ENCODE data around the gene PSMB7.

The PSMB7 gene

GRCh38 chr9:124327491-124327890 lies 87.8 kb downstream of the PSMB7 start:
- Mint-ChIP-seq H3K4me1 (no peaks in the 10 kb centered on the region), H3K27me3 (no peaks in the 10 kb centered on the region), H3K27ac (peak overlapping the region in 1 of 2 donors; percentile 19), H3K4me3 (no peak overlapping the region), H3K9me3 (no peaks in the 10 kb centered on the region)
- no peak for ATAC-seq
- DNase-seq: no peak

DNA sequence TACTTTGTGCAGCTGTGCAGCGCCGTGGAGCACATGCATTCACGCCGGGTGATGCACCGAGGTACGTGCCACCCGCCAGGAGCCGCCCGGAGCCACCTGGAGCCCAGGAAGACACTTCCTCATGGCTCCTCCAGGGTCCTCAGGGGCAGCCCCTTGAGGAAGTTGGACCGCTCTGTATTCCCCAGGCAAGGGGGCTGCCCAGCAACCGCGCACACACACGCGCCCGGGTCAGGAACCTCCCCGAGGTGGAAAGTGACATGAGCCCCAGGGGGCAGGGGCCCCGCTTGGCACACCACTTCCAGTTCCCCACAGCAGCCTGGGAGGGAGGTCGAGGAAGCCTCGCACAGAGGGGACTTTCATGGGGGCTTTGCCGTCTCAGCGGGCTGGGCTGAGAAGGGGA lies 88.9 kb downstream of the PSMB7 start:
- H3K27me3 Mint-ChIP-seq: no peaks in the 10 kb centered on the region
- no peak overlapping the region for H3K4me3 Mint-ChIP-seq

GRCh38 chr9:124325816-124326215 lies 89.4 kb downstream of the PSMB7 start:
- H3K4me3 Mint-ChIP-seq: no peak overlapping the region
- H3K27ac Mint-ChIP-seq: no peak overlapping the region
- no peak for ATAC-seq
- no peaks in the 10 kb centered on the region for H3K27me3 Mint-ChIP-seq
- no peaks in the 10 kb centered on the region for H3K9me3 Mint-ChIP-seq
- no peak for DNase-seq
- no peaks in the 10 kb centered on the region for H3K4me1 Mint-ChIP-seq

More for the DNA sequence above, 88.9 kb downstream of the PSMB7 start:
- ATAC-seq: no peak
- H3K27ac Mint-ChIP-seq: no peak overlapping the region
- H3K9me3 Mint-ChIP-seq: no peaks in the 10 kb centered on the region
- no peak for DNase-seq
- H3K4me1 Mint-ChIP-seq: no peaks in the 10 kb centered on the region

DNA sequence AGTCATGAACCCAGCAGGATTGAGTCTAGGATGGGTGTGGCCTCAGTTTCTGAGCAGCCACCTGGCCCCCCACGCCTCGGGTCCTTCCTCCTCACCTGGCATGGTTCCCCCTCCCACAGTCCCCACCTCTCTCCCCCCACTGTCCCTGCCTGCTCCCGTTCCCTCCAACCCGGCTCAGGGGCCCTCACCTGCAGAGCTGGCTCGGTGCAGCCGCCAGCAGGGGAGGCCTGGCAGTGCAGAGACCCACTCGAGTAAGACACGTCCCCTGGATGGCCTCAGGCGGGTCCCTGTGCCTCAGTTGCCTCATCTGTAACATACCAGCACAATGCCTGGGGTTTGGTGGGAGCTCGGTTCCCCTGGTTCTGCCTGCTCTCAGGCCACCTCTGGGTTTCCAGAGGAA lies 91.3 kb downstream of the PSMB7 start:
- Mint-ChIP-seq H3K4me3 (no peak overlapping the region), H3K4me1 (no peaks in the 10 kb centered on the region), H3K9me3 (no peaks in the 10 kb centered on the region), H3K27ac (no peak overlapping the region), H3K27me3 (no peaks in the 10 kb centered on the region)
- DNase-seq: no peak
- ATAC-seq: no peak

DNA sequence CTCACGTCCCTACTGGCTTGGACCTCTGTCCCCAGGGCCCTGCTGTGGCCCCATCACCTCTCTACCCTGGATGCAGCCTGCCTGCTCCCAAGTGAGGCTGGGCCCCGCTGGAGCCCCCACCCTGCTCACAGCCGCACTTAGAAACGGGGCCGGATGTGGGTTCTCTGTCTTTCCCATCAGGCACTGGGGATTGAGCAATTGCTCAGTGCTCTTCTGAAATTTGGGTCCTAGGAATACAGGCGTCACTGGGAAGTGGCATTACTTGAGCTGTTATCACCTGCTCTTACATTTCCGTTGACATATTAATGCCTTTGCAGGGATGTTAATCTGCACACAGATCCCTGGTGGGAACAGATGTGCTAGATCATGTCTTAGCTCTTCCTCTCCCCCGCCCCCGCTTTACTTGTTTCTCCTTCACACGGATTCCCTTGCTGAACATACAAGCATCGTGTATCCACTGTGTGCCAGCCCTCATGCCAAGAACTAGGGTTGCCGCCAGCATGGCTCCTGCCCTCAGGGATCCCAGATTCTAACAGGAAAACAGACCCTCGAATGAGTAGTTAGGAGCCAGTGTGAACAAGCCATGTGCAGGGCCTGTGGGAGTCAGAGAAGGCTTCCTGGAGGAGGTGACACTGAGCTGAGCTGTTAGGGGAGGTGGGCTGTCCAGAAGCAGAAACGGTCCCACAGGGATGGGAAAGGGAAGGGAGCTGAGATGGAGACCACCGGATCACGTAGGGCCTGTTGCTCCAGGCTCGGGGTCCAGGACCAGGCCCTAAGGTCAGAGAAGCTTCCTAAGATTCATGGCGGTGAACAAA lies 92.4 kb downstream of the PSMB7 start:
- DNase-seq: no peak
- H3K27ac Mint-ChIP-seq: no peak overlapping the region
- H3K4me1 Mint-ChIP-seq: no peaks in the 10 kb centered on the region
- H3K27me3 Mint-ChIP-seq: no peaks in the 10 kb centered on the region
- no peaks in the 10 kb centered on the region for H3K9me3 Mint-ChIP-seq
- no peak overlapping the region for H3K4me3 Mint-ChIP-seq
- ATAC-seq: no peak

DNA sequence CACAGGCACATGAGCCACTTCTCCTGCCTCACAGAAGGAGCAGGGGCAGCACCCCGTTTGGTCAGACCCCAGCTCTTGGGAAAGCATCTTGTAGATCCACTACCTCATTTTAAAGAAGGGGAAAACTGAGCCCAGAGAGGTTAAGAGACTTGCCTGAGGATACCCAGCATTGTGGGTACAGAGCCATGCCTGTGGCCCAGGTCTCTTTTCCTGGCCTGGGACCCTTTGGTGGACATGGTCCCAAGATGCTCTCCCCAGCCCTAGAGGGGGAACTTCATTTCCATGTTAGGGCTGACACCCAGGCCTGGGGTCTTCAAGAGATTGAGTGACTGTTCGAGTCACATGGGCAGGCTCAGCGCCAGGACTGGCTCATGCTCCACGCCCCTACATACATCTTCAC lies 93.3 kb downstream of the PSMB7 start:
- Mint-ChIP-seq H3K9me3 (no peaks in the 10 kb centered on the region), H3K27ac (peak overlapping the region in 1 of 2 donors; percentile 69), H3K4me3 (no peak overlapping the region), H3K27me3 (no peaks in the 10 kb centered on the region), H3K4me1 (no peaks in the 10 kb centered on the region)
- DNase-seq (no peak), ATAC-seq (no peak)

GRCh38 chr9:124321416-124321815 lies 93.8 kb downstream of the PSMB7 start:
- Mint-ChIP-seq H3K27ac (no peak overlapping the region), H3K4me3 (no peak overlapping the region)
- no peak for ATAC-seq

DNA sequence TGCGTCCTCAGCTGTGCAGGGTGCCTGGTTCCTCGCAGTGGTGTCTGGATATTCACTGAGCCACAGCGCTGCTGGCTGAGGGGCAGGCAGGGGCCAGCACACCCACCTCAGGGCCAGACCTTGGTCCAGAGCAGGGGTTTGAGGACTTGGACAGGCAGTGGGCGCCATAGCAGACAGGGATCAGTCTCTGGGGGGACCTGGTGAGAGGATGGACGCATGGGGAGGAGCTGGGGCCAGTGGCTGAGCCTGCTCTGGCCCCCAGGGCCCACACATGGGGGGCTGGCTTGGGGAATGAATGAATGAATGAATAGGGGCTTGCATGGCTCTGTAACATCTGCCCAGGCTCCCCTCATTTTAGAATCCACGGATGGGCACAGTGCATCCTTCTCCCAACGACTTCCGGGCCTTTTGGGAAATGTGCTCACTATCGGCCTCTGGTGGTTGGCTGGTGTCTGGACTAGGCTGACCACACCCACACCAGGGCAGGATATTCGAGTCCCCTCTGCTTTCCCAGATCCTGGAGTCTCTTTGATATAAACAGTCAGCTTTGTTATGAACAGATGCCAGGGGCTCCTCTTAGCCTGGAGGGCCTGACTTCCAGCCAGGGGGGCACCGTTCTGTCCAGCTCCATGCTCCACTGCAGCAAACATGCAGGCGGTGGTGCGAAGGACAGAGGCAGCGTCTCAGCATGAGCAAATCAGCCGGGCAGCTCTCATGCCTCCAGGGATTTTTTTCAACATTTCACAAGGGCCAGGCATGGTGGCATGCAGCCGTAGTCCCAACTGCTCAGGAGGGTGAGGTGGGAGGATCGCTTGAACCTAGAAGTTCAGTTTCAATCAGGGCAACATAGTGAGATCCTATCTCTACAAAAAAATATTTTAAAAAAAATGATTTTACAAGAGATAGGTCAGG lies 94.9 kb downstream of the PSMB7 start:
- ATAC-seq (peak; percentile 37), DNase-seq (peak; percentile 27 to 31)
- H3K27ac Mint-ChIP-seq: no peak overlapping the region
- H3K4me3 Mint-ChIP-seq: no peak overlapping the region
- H3K4me1 Mint-ChIP-seq: no peaks in the 10 kb centered on the region
- no peaks in the 10 kb centered on the region for H3K9me3 Mint-ChIP-seq
- no peaks in the 10 kb centered on the region for H3K27me3 Mint-ChIP-seq

More at GRCh38 chr9:124321416-124321815, 93.8 kb downstream of the PSMB7 start:
- no peak for DNase-seq
- H3K9me3 Mint-ChIP-seq: no peaks in the 10 kb centered on the region
- no peaks in the 10 kb centered on the region for H3K27me3 Mint-ChIP-seq
- H3K4me1 Mint-ChIP-seq: no peaks in the 10 kb centered on the region

- DNase-seq (no peak), ATAC-seq (no peak)
- peak overlapping the region in 1 of 2 donors; percentile 34 for H3K27ac Mint-ChIP-seq
- no peaks in the 10 kb centered on the region for H3K9me3 Mint-ChIP-seq
- H3K27me3 Mint-ChIP-seq: no peaks in the 10 kb centered on the region
- H3K4me3 Mint-ChIP-seq: no peak overlapping the region
- H3K4me1 Mint-ChIP-seq: no peaks in the 10 kb centered on the region
These were observed 99.4 kb downstream of the PSMB7 start for GRCh38 chr9:124315882-124316281.

GRCh38 chr9:124313940-124314339 lies 101.3 kb downstream of the PSMB7 start:
- DNase-seq (no peak), ATAC-seq (no peak)
- Mint-ChIP-seq H3K9me3 (no peaks in the 10 kb centered on the region), H3K4me1 (no peaks in the 10 kb centered on the region), H3K4me3 (no peak overlapping the region), H3K27ac (peak overlapping the region in 1 of 2 donors; percentile 71), H3K27me3 (no peaks in the 10 kb centered on the region)

DNA sequence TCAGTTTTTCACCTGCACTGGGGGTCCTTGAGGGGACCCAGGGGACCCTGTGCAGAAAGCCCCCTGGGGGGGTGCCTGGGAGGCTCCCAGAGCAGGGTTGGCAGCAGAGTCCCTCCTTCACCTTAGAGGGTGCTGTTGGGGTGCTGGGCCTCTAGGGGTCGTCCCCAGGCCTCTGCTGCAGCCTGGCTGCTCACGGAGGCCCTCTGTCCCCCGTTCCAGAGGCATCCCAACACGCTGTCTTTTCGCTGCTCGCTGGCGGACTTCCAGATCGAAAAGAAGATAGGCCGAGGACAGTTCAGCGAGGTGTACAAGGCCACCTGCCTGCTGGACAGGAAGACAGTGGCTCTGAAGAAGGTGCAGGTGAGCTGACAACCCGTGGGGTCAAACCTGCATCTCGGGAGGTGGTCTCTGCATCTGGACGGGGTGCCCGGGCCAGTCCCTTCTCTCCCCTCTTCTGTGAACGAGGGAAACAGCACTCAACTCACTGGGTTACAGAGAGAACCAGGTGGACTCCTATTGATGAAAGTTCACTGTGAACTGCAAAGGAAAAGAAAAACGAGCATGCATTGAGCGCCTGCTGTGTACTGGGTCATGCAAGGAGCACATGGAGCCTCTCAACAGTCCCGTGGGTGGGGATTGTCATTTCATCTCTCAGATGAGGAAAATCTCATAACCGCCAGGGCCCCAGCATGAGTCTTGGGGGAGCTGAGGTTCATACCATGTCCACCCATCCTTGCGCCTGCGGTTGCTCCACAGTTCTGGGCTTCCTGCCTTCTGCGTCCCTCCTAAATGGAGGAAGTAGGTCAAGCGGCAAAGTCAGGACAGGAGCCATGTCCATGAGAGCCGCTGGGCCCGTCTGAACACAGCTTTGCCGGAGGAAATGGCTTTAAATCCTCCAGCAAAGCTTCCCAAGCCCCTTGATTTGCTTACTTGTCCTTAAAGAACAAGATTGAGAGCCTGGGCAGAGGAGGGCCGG lies 102.7 kb downstream of the PSMB7 start:
- H3K27ac Mint-ChIP-seq: no peak overlapping the region
- peak; percentile 21 for ATAC-seq

GRCh38 chr9:124311283-124311682 lies 104.0 kb downstream of the PSMB7 start:
- Mint-ChIP-seq H3K27me3 (no peaks in the 10 kb centered on the region), H3K9me3 (no peaks in the 10 kb centered on the region), H3K27ac (no peak overlapping the region), H3K4me3 (no peak overlapping the region), H3K4me1 (peaks cover 2% of the 10 kb centered on the region)
- no peak for ATAC-seq
- DNase-seq: no peak

More for the DNA sequence above, 102.7 kb downstream of the PSMB7 start:
- Mint-ChIP-seq H3K4me1 (no peaks in the 10 kb centered on the region), H3K4me3 (no peak overlapping the region), H3K9me3 (no peaks in the 10 kb centered on the region), H3K27me3 (no peaks in the 10 kb centered on the region)
- no peak for DNase-seq

DNA sequence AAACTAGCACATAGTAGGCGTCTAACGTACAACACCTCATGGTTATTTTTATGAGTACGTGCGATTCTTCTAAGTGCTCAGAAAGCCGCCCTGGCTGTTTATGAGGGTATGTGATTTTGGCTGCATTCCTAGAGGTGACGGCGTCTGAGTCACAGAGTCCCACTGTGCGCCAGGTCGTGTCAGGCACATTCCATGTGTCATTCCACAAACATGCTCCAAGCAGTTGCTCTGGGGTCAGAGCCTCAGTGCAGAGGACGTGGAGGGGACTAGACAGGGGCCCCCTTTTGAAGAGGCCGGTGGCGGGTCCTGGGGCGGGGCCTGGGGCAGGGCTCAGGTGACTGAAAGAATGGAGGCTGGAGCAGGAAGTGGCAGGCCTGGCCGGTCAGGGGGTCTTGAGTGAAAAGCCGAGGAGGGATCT lies 105.6 kb downstream of the PSMB7 start:
- no peak for DNase-seq
- no peak for ATAC-seq
- Mint-ChIP-seq H3K27me3 (no peaks in the 10 kb centered on the region), H3K27ac (peak overlapping the region in 1 of 2 donors; percentile 19), H3K4me1 (peaks cover 10% of the 10 kb centered on the region), H3K4me3 (no peak overlapping the region), H3K9me3 (no peaks in the 10 kb centered on the region)

DNA sequence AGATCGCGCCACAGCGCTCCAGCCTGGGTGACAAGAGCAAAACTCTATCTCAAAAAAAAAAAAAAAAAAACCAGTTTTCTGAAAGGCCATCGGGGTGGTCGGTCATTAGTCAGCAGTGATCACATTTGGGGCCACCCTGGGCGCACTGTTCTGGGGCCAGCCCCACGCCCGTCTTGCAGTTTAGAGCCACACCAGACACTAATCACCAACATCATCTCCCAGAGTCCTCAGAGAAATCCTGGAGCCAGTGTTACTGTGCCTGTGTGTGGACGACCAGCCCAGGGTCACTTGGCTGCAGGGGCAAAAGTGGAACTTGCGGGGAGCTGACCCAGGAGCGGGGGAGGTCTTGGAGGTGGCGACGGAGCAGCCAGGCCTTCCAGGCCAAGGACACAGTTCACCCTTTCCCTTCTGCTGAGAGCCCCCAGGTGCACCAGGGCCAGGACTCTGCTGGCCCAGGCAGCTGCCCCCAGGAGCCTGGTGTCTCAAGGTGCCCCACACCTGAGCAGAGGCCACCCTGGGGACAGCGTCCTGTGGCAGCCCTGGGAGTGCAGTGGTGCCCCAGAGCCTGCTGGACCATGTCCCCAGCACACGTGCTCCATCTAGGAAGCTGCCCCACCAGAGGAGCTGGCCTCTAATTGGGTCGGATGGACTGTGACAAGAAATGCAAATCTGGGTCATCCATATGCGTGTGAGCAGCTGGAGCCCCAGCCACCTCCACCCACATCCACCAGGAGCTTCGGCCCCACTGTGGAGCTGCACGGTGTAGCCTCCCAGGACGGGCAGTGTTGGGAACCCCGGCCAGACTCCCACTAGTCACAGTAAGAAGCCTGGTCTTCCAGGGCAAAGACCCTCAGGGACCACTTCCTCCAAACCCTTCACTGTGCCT lies 106.4 kb downstream of the PSMB7 start:
- DNase-seq: no peak

More for the DNA sequence above, 106.4 kb downstream of the PSMB7 start:
- H3K4me1 Mint-ChIP-seq: peaks cover 10% of the 10 kb centered on the region
- H3K27ac Mint-ChIP-seq: no peak overlapping the region
- H3K9me3 Mint-ChIP-seq: no peaks in the 10 kb centered on the region
- no peak overlapping the region for H3K4me3 Mint-ChIP-seq
- no peak for ATAC-seq
- no peaks in the 10 kb centered on the region for H3K27me3 Mint-ChIP-seq
